GM21367 (cell line): ENCODE measurements around the gene GLUL.

Experiments
- ATAC-seq: cut with Tn5 transposase; IDR thresholded peaks from one replicate; pipeline ENCODE4 v1.9.1; 2021; ENCODE audit not compliant: unreplicated experiment

Gene GLUL

GRCh38 chr1:182332261-182333060 is 59.1 kb downstream of the GLUL start:
- ATAC-seq: no peak
